Gastrocnemius medialis (tissue), 4 donors: ENCODE data around the gene HBA1. TPM values are rescaled to one million over a fixed set of nuclear protein-coding genes. Genes with fewer than 3 reads are reported as not detected.
A peak's percentile ranks its signal among the peaks of the same experiment; 100 is the strongest.

ENCODE experiments used
- ATAC-seq, 2 donors: fragments of 150-250 bp; one replicate each; pipeline ENCODE4 v1.9.1; 2016
- DNase-seq, 2 donors: peaks; one replicate each; pipeline ENCODE4 v3.0.0-alpha.2; 2019
- H3K27ac ChIP-seq, 4 donors: fragments of 200-600 bp; sonication (generic); 1 replicate in 1 of 4; 2 replicates in 3 of 4; pipeline ENCODE4 v1.5.1; 2016 to 2018; ENCODE audit warnings: mild to moderate bottlenecking in 2 of 4, moderate library complexity in 1 of 4
- H3K27me3 ChIP-seq, 3 donors: fragments of 200-600 bp; sonication (generic) in 2 of 3; 1 replicate in 1 of 3; 2 replicates in 2 of 3; pipeline versions ENCODE4 v1.5.1 to v1.6.0; 2016 to 2019; ENCODE audit warnings: mild to moderate bottlenecking in 1 of 3, moderate library complexity in 1 of 3
- H3K36me3 ChIP-seq, 2 donors: fragments of 200-600 bp; sonication (generic) in 1 of 2; one replicate each; pipeline ENCODE4 v1.5.1; 2017 to 2018
- H3K4me1 ChIP-seq, 2 donors: fragments of 200-600 bp; sonication (generic) in 1 of 2; one replicate each; pipeline ENCODE4 v1.5.1; 2016 to 2017; ENCODE audit warnings: mild to moderate bottlenecking in 2 of 2
- H3K4me3 ChIP-seq, 4 donors: fragments of 200-600 bp; sonication (generic) in 3 of 4; 1 replicate in 1 of 4; 2 replicates in 3 of 4; pipeline ENCODE4 v1.5.1; 2016 to 2019; ENCODE audit warnings: mild to moderate bottlenecking in 2 of 4
- H3K9me3 ChIP-seq, 3 donors: fragments of 200-600 bp; sonication (generic) in 2 of 3; 1 replicate in 1 of 3; 2 replicates in 2 of 3; pipeline ENCODE4 v1.5.1; 2016 to 2019
- POLR2A ChIP-seq, 2 donors: fragments of 450-650 bp; IDR thresholded peaks; one replicate each; pipeline ENCODE4 v1.6.1; 2017; ENCODE audit warnings: antibody characterized with exemption in 2 of 2, mild to moderate bottlenecking in 2 of 2, moderate library complexity in 2 of 2
- in situ Hi-C, 4 donors: fragments of 200-750 bp; cut with MboI; loops; one replicate each; pipeline versions ENCODE4 v1.15.0 to v1.8.0; 2017; ENCODE audit warnings: low sequenced_read_pairs in 4 of 4
- intact Hi-C: fragments of 100-400 bp; cut with DNase I; formaldehyde crosslinking; loops from one replicate; pipeline ENCODE4 v1.15.1; 2023; ENCODE audit warnings: low total_unique reads
- total RNA-seq, 4 donors: library from RNA; depleted of rRNA; stranded (reverse); fragments of >200 nt; gene quantifications; one replicate each; pipeline versions ENCODE4 v1.1.0 to v1.2.3, GENCODE V29; 2016
- TF ChIP-seq, protein P1 (sequence below), 5 experiments: fragments of 450-650 bp in 3 of 5; fragments of 200-600 bp in 2 of 5; sonication (generic) in 2 of 5; IDR thresholded peaks in 4 of 5; conservative IDR thresholded peaks in 1 of 5; 1 replicate in 4 of 5; 2 replicates in 1 of 5; pipeline ENCODE4 v1.5.1; 2016 to 2019; ENCODE audit warnings: antibody characterized with exemption in 5 of 5, mild to moderate bottlenecking in 3 of 5, moderate library complexity in 3 of 5

The HBA1 gene
- total RNA-seq, 4 donors from 2014 or later = 12.3 to 172 (median 49.7) TPM; not detected in 1

DNA sequence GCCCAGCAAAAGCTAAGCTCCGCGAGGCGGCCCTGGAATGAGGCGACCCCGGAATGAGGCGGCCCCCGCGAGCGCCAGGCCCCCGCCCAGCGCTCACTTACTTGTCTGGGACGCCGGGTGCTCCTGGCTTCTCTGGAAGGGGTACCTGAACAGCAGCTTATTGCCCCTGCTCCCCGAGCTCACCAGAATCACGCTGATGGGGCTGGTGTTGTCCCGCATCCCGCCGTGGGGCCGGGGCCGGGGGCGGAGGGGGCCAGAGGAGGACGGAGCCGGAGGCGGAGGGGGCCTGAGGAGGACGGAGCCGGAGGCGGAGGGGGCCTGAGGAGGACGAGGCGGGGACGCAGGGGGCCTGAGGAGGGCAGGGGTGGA, 38.4 kb upstream of the HBA1 start:
- intact Hi-C loops = no loop called here
- in situ Hi-C loops = no loop called here
- Histone ChIP-seq H3K4me3 (peak overlapping the region; percentile 68 to 100 (median 92)), H3K4me1 (peaks cover 2 to 10% of the 10 kb centered on the region in 2 donors), H3K36me3 (no peaks in the 10 kb centered on the region), H3K27me3 (no peaks in the 10 kb centered on the region), H3K9me3 (no peaks in the 10 kb centered on the region), H3K27ac (peak overlapping the region; percentile 88 to 92 (median 90))
- TF ChIP-seq, protein P1, sequence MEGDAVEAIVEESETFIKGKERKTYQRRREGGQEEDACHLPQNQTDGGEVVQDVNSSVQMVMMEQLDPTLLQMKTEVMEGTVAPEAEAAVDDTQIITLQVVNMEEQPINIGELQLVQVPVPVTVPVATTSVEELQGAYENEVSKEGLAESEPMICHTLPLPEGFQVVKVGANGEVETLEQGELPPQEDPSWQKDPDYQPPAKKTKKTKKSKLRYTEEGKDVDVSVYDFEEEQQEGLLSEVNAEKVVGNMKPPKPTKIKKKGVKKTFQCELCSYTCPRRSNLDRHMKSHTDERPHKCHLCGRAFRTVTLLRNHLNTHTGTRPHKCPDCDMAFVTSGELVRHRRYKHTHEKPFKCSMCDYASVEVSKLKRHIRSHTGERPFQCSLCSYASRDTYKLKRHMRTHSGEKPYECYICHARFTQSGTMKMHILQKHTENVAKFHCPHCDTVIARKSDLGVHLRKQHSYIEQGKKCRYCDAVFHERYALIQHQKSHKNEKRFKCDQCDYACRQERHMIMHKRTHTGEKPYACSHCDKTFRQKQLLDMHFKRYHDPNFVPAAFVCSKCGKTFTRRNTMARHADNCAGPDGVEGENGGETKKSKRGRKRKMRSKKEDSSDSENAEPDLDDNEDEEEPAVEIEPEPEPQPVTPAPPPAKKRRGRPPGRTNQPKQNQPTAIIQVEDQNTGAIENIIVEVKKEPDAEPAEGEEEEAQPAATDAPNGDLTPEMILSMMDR (IDR thresholded peaks at IDR 0.05 in 4 of 5, conservative IDR thresholded peaks at IDR 0.05 in 1 of 5) = no peak
- TF ChIP-seq POLR2A (IDR thresholded peaks at IDR 0.05) = no peak
- DNase-seq (peak in 1 of 2 donors; percentile 19), ATAC-seq (no peak)

DNA sequence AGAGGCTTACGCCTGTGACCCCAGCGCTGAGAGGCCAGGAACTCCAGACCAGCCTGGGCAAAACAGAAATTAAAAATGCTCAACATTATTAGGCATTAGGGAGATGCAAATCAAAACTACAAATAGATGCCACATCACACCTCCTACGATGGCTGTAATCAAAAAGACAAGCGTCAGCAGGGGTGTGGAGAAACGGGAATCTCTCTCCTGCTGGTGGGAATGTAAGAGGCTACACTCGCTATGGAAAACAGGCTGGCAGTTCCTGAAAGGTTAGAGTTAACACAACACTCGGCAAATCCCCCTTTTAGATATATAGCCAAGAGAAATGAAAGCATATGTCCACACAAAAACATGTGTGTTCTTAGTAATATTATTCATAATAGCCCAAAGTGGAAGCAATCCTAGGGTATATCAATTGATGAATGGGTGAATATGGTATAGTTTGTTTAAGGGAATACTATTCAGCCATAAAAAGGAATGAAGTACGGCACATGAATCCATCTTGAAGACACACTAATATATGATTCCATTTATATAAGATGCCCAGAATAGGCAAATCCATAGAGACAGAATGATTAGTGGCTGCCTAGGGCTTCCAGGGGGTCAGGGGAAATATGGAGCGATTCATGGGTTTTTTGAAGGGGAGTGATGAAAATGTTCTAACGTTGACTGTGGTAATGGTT, 36.2 kb upstream of the HBA1 start:
- intact Hi-C loops (no loop called here), in situ Hi-C loops (no loop called here)
- TF ChIP-seq, protein P1 (IDR thresholded peaks at IDR 0.05 in 4 of 5, conservative IDR thresholded peaks at IDR 0.05 in 1 of 5) = no peak
- TF ChIP-seq POLR2A (IDR thresholded peaks at IDR 0.05) = no peak
- DNase-seq (no peak), ATAC-seq (no peak)
- Histone ChIP-seq H3K4me1 (peaks cover 2 to 10% of the 10 kb centered on the region in 2 donors), H3K27me3 (peaks cover 0 to 10% (median 0%) of the 10 kb centered on the region in 3 donors), H3K36me3 (no peaks in the 10 kb centered on the region), H3K27ac (no peak overlapping the region), H3K4me3 (no peak overlapping the region), H3K9me3 (no peaks in the 10 kb centered on the region)

DNA sequence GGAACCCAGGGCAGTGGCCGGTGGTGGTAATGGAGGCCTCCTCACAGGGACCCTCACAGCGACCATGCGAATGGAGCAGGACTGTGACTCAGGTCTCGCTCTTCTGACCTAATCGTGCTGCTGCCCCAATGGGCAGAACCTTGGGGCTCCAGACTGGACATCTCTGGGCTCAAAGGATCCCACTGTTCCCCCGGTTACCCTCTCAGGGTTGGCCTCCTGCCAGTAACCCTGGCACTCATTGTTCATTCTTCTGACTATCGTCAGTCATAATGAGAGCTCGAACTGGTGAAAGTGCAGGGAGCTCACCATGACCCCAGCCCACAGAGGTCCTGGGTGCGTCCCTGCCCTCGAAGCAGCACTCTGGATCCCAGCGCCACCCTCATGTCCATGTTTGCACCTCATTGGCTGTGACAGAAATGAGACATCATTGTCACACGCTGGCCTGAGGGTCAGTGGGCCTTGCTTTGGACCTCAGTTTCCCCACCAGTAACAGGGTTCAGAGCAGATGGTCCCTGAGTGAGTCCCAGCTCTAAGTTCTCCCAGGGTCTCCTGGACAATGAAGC, 34.0 kb upstream of the HBA1 start:
- H3K4me1 ChIP-seq = peaks cover 0 to 3% of the 10 kb centered on the region in 2 donors
- intact Hi-C loops = no loop called here
- peaks cover 0 to 11% (median 5%) of the 10 kb centered on the region in 3 donors for H3K27me3 ChIP-seq
- no peak for DNase-seq
- no peak overlapping the region for H3K27ac ChIP-seq
- TF ChIP-seq, protein P1 (IDR thresholded peaks at IDR 0.05 in 4 of 5, conservative IDR thresholded peaks at IDR 0.05 in 1 of 5) = no peak
- TF ChIP-seq POLR2A (IDR thresholded peaks at IDR 0.05) = no peak
- in situ Hi-C loops = no loop called here
- no peak for ATAC-seq
- H3K36me3 ChIP-seq = no peaks in the 10 kb centered on the region
- H3K9me3 ChIP-seq = no peaks in the 10 kb centered on the region
- no peak overlapping the region for H3K4me3 ChIP-seq

DNA sequence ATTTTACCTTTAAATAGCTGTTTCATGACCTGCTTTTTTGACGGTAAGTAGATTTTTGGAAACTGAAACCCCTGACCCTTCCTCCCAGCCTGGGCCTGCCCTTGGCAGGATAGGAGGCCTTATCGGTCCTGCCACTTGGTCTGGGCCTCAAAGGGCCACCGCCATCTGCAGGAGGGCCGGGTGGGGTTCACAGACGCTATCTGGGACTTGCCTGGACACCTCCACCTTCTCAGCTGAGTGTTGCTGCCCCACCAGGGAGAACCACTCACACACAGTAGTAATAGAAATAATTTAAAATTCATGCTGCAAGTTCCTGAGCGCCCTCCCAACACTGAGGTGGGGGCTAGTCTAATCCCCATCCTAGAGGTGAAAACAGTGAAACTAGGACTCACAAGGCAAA, 33.4 kb upstream of the HBA1 start:
- H3K27ac ChIP-seq = no peak overlapping the region
- peaks cover 0 to 11% (median 5%) of the 10 kb centered on the region in 3 donors for H3K27me3 ChIP-seq
- no peaks in the 10 kb centered on the region for H3K4me1 ChIP-seq
- intact Hi-C loops (no loop called here), in situ Hi-C loops (no loop called here)
- no peak for DNase-seq
- H3K9me3 ChIP-seq = no peaks in the 10 kb centered on the region
- TF ChIP-seq, protein P1 (IDR thresholded peaks at IDR 0.05 in 4 of 5, conservative IDR thresholded peaks at IDR 0.05 in 1 of 5) = no peak
- TF ChIP-seq POLR2A (IDR thresholded peaks at IDR 0.05) = no peak
- no peaks in the 10 kb centered on the region for H3K36me3 ChIP-seq
- H3K4me3 ChIP-seq = no peak overlapping the region
- no peak for ATAC-seq
